GOT3 (cell line): Measurements from ENCODE around the gene FDX1.

ENCODE experiments used
- DNase-seq: peaks from one replicate; lab custom pipeline; 2025; ENCODE audit warnings: mixed read lengths; lab: John Stamatoyannopoulos, UW

Gene FDX1

GRCh38 chr11:110431051-110431672 lies 1.4 kb downstream of the FDX1 start:
- DNase-seq, result no peak

GRCh38 chr11:110431674-110432073 lies 1.9 kb downstream of the FDX1 start:
- DNase-seq, result no peak

GRCh38 chr11:110432713-110433392 lies 3.1 kb downstream of the FDX1 start:
- DNase-seq, result no peak

- no peak for DNase-seq
Measured at GRCh38 chr11:110433393-110434333, 3.9 kb downstream of the FDX1 start.

- no peak for DNase-seq
Measured at GRCh38 chr11:110434952-110435779, 5.4 kb downstream of the FDX1 start.

- DNase-seq, result no peak
Measured at GRCh38 chr11:110435780-110436717, 6.3 kb downstream of the FDX1 start.

- DNase-seq, result no peak
Measured at GRCh38 chr11:110438017-110438416, 8.3 kb downstream of the FDX1 start.

GRCh38 chr11:110445437-110445836 lies 15.7 kb downstream of the FDX1 start:
- DNase-seq, result no peak

- no peak for DNase-seq
Measured at GRCh38 chr11:110446061-110446460, 16.3 kb downstream of the FDX1 start.

GRCh38 chr11:110446594-110446993 lies 16.8 kb downstream of the FDX1 start:
- no peak for DNase-seq

GRCh38 chr11:110447343-110447742 lies 17.6 kb downstream of the FDX1 start:
- DNase-seq, result no peak

GRCh38 chr11:110447897-110448745 lies 18.4 kb downstream of the FDX1 start:
- DNase-seq, result no peak

GRCh38 chr11:110450246-110450645 lies 20.5 kb downstream of the FDX1 start:
- DNase-seq, result no peak

- DNase-seq, result no peak
Measured at GRCh38 chr11:110452720-110453119, 23.0 kb downstream of the FDX1 start.

GRCh38 chr11:110453684-110454354 lies 24.1 kb downstream of the FDX1 start:
- no peak for DNase-seq

GRCh38 chr11:110454609-110455008 lies 24.9 kb downstream of the FDX1 start:
- no peak for DNase-seq

GRCh38 chr11:110455718-110456117 lies 26.0 kb downstream of the FDX1 start:
- no peak for DNase-seq

GRCh38 chr11:110463153-110463552 lies 33.4 kb downstream of the FDX1 start:
- DNase-seq, result no peak

GRCh38 chr11:110465231-110465630 lies 35.5 kb downstream of the FDX1 start:
- no peak for DNase-seq
